Measurements from ENCODE around the gene UVRAG.
"Not testable (repeated sequence)": the region's sequence is repeated elsewhere in the genome, so short reads cannot be mapped to it uniquely, and the experiment has no call there.

DNA sequence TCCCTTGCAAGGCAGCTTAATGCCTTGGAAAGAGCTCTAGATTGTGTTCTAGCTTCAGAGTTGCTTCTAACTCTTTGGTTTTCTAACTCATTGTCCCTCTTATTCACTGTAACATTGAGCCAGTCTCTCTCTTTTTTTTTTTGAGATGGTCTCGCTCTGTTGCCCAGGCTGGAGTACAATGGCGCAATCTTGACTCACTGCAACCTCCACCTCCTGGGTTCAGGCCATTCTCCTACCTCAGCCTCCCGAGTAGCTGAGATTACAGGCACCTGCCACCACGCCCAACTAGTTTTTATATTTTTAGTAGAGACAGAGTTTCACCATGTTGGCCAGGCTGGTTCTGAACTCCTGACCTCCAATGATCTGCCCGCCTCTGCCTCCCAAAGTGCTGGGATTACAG lies 266.1 kb downstream of the UVRAG start:
- TF ChIP-seq EZH2 (IDR thresholded peaks at IDR 0.05); POLR2AphosphoS5 (IDR thresholded peaks at IDR 0.05; ENCODE audit: borderline replicate concordance, low read depth, low read length): not testable (repeated sequence)
